HepG2 (cell line): ENCODE data around the gene PPP1R12C. TPM values are rescaled to one million over a fixed set of nuclear protein-coding genes. Genes with fewer than 3 reads are reported as not detected.
A peak's percentile ranks its signal among the peaks of the same experiment; 100 is the strongest.

Experiments used
- CEBPZ ChIP-seq: IDR thresholded peaks from 2 replicates; pipeline ENCODE4 v1.6.1; 2012; ENCODE audit warnings: low read length, improper control_type of control experiment
- CREB3 ChIP-seq: sonication (generic); formaldehyde crosslinking; IDR thresholded peaks from 2 replicates; pipeline ENCODE4 v1.5.0; 2020; ENCODE audit warnings: missing genetic modification reagents
- DR1 ChIP-seq: sonication (generic); formaldehyde crosslinking; IDR thresholded peaks from 2 replicates; pipeline ENCODE4 v1.8.0; 2021; ENCODE audit warnings: mild to moderate bottlenecking, missing genetic modification reagents, inconsistent platforms
- GMEB1 ChIP-seq: sonication (generic); formaldehyde crosslinking; IDR thresholded peaks from 2 replicates; pipeline ENCODE4 v1.5.1; 2020; ENCODE audit warnings: missing genetic modification reagents, mild to moderate bottlenecking, borderline replicate concordance
- HNRNPLL ChIP-seq: fragments of 200-400 bp; formaldehyde crosslinking; IDR thresholded peaks from 2 replicates; pipeline ENCODE4 v1.6.1; 2017; ENCODE audit warnings: mild to moderate bottlenecking, low read depth, low read length; ENCODE audit not compliant: poor library complexity, severe bottlenecking
- LRRFIP1 ChIP-seq: sonication (generic); formaldehyde crosslinking; conservative IDR thresholded peaks from 2 replicates; pipeline ENCODE4 v1.4.0; 2020; ENCODE audit warnings: missing genetic modification reagents
- MAX ChIP-seq: IDR thresholded peaks from 2 replicates; pipeline ENCODE4 v1.6.1; 2012; ENCODE audit warnings: inconsistent platforms
- MBD4 ChIP-seq: IDR thresholded peaks from 2 replicates; pipeline ENCODE4 v1.6.1; 2012; ENCODE audit warnings: low read length, inconsistent platforms, borderline replicate concordance
- MIER3 ChIP-seq: IDR thresholded peaks from 2 replicates; pipeline ENCODE4 v1.6.1; 2016; ENCODE audit warnings: missing compliant biosample characterization, borderline replicate concordance
- NFKB2 ChIP-seq: sonication (generic); formaldehyde crosslinking; IDR thresholded peaks from 2 replicates; pipeline ENCODE4 v1.4.0; 2020; ENCODE audit warnings: missing genetic modification reagents, borderline replicate concordance
- PHF21A ChIP-seq: sonication (generic); formaldehyde crosslinking; IDR thresholded peaks from 2 replicates; pipeline ENCODE4 v1.5.0; 2020; ENCODE audit warnings: mild to moderate bottlenecking, missing genetic modification reagents
- PHF8 ChIP-seq: sonication (generic); formaldehyde crosslinking; IDR thresholded peaks from 2 replicates; pipeline ENCODE4 v1.5.0; 2020; ENCODE audit warnings: missing genetic modification reagents
- RFX5 ChIP-seq: IDR thresholded peaks from 2 replicates; pipeline ENCODE4 v1.6.1; 2011; ENCODE audit warnings: low read depth, low read length, improper control_type of control experiment
- SALL1 ChIP-seq: sonication (generic); formaldehyde crosslinking; IDR thresholded peaks from 2 replicates; pipeline ENCODE4 v1.8.0; 2022; ENCODE audit warnings: mild to moderate bottlenecking, missing genetic modification reagents
- SAP130 ChIP-seq: IDR thresholded peaks from 2 replicates; pipeline ENCODE4 v1.6.1; 2016; ENCODE audit warnings: low read depth
- SP4 ChIP-seq: sonication (generic); formaldehyde crosslinking; IDR thresholded peaks from 2 replicates; pipeline ENCODE4 v1.8.1; 2023; ENCODE audit warnings: mild to moderate bottlenecking, missing genetic modification reagents
- ZFP36L1 ChIP-seq: sonication (generic); formaldehyde crosslinking; IDR thresholded peaks from 2 replicates; pipeline ENCODE4 v1.8.0; 2022; ENCODE audit warnings: mild to moderate bottlenecking, missing genetic modification reagents, moderate library complexity
- ZNF556 ChIP-seq: sonication (generic); formaldehyde crosslinking; IDR thresholded peaks from 2 replicates; pipeline ENCODE4 v1.4.0; 2020; ENCODE audit warnings: mild to moderate bottlenecking, missing genetic modification reagents, borderline replicate concordance
- ZNF572 ChIP-seq: sonication (generic); formaldehyde crosslinking; IDR thresholded peaks from 2 replicates; pipeline ENCODE4 v1.5.1; 2020; ENCODE audit warnings: mild to moderate bottlenecking, missing genetic modification reagents
- ZNF605 ChIP-seq: sonication (generic); formaldehyde crosslinking; IDR thresholded peaks from 2 replicates; pipeline ENCODE4 v1.8.0; 2022; ENCODE audit warnings: mild to moderate bottlenecking, missing genetic modification reagents
- polyA plus RNA-seq, 8 experiments: library from polyadenylated mRNA; depleted of rRNA in 3 of 8; stranded (reverse) in 7 of 8; unstranded in 1 of 8; fragments of >200 nt; fragmentation: Illumina TruSeq in 4 of 8; extraction: Trizol in 4 of 8; gene quantifications; 2 replicates each; pipeline versions ENCODE4 v1.2.1 to v1.2.3, GENCODE V29; 2011 to 2016; ENCODE audit warnings: low read depth in 4 of 8, missing spikeins in 1 of 8, mixed read lengths in 1 of 8; ENCODE audit not compliant: insufficient read depth in 1 of 8
- total RNA-seq, 5 experiments: library from RNA; depleted of rRNA; stranded (reverse); fragments of >200 nt; fragmentation: Illumina TruSeq; extraction: Trizol; gene quantifications; 2 replicates each; pipeline ENCODE4 v1.2.3, GENCODE V29; 2016; ENCODE audit warnings: low read depth in 1 of 5

The PPP1R12C gene
- total and polyA plus RNA-seq, 2 of the 13 experiments (the other 11 are each of a cell fraction or from before 2014, with no cell fraction given): 29.7 to 30.3 TPM

- TF ChIP-seq SALL1 (CRISPR knock-in tag) (peak; percentile 60), NFKB2 (CRISPR knock-in tag) (peak; percentile 48; the same call in 1 of the 2 replicates), DR1 (CRISPR knock-in tag) (0 out of 2 replicates have a peak, but pooled peaks have one; percentile 18), GMEB1 (CRISPR knock-in tag) (peak; percentile 23; the same call in 1 of the 2 replicates), SP4 (CRISPR knock-in tag) (no peak), LRRFIP1 (no peak), PHF8 (CRISPR knock-in tag) (peak; percentile 45; the same call in 1 of the 2 replicates), MAX (peak; percentile 40; the same call in 1 of the 2 replicates), MBD4 (no peak), CEBPZ (no peak), ZNF605 (CRISPR knock-in tag) (peak; percentile 68), CREB3 (CRISPR knock-in tag) (0 out of 2 replicates have a peak, but pooled peaks have one; percentile 4), MIER3 (CRISPR knock-in tag) (no peak; the same call in 1 of the 2 replicates), HNRNPLL (peak; percentile 14), ZNF556 (CRISPR knock-in tag) (0 out of 2 replicates have a peak, but pooled peaks have one; percentile 26), RFX5 (no peak), ZNF572 (CRISPR knock-in tag) (peak; percentile 67; the same call in 1 of the 2 replicates), SAP130 (CRISPR knock-in tag) (peak; percentile 45; the same call in 1 of the 2 replicates), ZFP36L1 (CRISPR knock-in tag) (no peak), PHF21A (CRISPR knock-in tag) (0 out of 2 replicates have a peak, but pooled peaks have one; percentile 23)
These were observed 36.3 kb downstream of the PPP1R12C start (continued) for GRCh38 chr19:55080968-55081769.
